ENCODE measurements around the gene TRPM4.

DNA sequence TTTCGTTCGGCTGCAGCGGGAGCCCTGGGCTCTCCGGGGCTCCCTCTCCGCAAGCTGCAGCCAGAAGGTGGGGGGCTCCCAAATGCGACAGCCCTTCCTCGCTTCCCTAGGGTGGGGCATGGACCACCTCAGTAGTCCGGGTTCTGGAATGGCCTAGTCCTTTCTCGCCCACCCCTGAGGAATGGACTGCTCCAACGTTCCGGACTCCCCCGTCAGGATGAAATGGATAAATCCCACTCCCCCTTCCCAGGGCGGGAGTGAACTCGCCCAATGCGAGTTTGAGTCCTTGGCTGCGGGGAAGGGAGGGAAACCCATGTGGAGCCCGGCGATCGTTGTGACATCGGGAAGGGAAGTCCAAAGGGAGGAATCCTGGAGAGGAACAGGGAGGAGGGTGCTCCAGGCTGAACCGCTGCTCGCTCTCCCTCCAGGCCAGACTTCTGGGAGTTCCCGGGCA lies 7.9 kb upstream of the TRPM4 start:
- TF ChIP-seq, protein P1, sequence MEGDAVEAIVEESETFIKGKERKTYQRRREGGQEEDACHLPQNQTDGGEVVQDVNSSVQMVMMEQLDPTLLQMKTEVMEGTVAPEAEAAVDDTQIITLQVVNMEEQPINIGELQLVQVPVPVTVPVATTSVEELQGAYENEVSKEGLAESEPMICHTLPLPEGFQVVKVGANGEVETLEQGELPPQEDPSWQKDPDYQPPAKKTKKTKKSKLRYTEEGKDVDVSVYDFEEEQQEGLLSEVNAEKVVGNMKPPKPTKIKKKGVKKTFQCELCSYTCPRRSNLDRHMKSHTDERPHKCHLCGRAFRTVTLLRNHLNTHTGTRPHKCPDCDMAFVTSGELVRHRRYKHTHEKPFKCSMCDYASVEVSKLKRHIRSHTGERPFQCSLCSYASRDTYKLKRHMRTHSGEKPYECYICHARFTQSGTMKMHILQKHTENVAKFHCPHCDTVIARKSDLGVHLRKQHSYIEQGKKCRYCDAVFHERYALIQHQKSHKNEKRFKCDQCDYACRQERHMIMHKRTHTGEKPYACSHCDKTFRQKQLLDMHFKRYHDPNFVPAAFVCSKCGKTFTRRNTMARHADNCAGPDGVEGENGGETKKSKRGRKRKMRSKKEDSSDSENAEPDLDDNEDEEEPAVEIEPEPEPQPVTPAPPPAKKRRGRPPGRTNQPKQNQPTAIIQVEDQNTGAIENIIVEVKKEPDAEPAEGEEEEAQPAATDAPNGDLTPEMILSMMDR (IDR thresholded peaks at IDR 0.05), result no peak
- no peak for TF ChIP-seq POLR2A (IDR thresholded peaks at IDR 0.05)

All from body of pancreas (tissue), 4 donors.